ENCODE measurements around the gene RNF151.
"Not testable (repeated sequence)": the region's sequence is repeated elsewhere in the genome, so short reads cannot be mapped to it uniquely, and the experiment has no call there.

RNF151 gene

DNA sequence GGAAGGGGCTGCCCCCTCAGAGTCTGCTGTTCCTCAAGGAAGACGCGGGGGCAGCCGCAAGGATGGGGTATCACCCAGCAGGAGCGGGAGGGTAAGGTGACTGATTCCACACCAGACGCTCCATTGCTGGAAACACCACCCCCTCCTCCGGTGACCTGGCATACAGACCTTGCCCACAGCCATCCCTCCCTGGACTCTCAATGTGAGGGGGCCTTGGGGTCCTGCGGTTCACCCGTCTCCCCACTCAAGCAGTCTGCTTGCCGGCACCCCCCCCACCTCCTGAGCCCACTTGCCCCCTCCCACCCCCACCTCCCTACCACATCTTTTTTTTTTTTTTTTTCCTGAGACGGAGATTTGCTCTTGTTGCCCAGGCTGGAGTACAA lies 36.3 kb upstream of the RNF151 start:
- H3K4me3 ChIP-seq (ENCODE audit: low read length), result no peak overlapping the region
- TF ChIP-seq, protein P1, sequence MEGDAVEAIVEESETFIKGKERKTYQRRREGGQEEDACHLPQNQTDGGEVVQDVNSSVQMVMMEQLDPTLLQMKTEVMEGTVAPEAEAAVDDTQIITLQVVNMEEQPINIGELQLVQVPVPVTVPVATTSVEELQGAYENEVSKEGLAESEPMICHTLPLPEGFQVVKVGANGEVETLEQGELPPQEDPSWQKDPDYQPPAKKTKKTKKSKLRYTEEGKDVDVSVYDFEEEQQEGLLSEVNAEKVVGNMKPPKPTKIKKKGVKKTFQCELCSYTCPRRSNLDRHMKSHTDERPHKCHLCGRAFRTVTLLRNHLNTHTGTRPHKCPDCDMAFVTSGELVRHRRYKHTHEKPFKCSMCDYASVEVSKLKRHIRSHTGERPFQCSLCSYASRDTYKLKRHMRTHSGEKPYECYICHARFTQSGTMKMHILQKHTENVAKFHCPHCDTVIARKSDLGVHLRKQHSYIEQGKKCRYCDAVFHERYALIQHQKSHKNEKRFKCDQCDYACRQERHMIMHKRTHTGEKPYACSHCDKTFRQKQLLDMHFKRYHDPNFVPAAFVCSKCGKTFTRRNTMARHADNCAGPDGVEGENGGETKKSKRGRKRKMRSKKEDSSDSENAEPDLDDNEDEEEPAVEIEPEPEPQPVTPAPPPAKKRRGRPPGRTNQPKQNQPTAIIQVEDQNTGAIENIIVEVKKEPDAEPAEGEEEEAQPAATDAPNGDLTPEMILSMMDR (conservative IDR thresholded peaks at IDR 0.05; ENCODE audit: low read length), result no peak
- DNase-seq (ENCODE audit: low read depth), result no peak

DNA sequence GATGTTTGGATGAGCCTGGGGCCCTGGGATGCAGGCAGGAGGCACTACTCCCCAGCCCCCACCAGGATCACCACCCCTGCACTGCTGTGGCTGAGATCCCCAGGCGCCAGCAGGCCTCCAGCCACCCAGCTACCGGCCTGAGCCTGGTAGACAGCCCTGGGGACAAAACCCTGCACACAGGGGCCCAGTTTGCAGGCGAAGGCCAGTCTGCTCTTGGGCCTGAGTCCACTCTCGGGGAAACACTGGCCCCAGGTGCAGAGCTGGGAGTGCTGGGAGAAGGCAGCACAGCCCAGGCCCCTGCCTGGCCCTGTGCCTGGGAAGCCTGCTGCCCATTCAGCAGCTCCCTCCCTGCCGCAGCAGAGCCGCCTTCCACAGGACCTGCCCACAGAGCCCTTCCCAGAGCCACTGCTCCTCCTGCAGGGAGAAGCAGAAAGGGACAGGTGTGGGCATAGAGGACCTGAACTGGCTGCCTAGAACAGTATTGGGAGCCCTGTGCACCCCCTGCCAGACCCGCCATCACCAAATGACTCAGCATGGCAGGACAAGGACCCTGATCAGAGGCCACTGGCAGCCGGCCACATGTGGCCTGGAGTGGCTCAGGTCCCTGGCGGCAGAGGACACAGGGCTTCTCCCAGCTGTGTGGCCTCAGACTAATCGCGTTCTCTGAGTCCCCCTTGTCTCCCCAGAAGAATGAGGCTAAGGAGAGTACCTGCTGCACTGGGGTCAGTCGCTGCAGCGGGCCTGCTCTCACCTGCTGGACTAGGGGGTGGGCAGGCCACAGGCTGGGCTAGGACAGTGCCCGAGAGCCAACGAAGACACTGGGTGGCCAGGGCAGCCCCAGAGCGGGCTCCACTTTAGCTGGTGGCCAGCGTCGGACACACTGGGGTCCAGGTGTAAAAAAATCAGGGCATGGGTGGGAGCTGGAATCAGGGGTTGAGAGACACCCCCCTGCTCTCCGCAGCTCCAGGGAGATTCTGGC lies 34.3 kb upstream of the RNF151 start:
- no peak for DNase-seq (ENCODE audit: low read depth)
- no peak overlapping the region for H3K4me3 ChIP-seq (ENCODE audit: low read length)
- TF ChIP-seq, protein P1 (conservative IDR thresholded peaks at IDR 0.05; ENCODE audit: low read length), result no peak

DNA sequence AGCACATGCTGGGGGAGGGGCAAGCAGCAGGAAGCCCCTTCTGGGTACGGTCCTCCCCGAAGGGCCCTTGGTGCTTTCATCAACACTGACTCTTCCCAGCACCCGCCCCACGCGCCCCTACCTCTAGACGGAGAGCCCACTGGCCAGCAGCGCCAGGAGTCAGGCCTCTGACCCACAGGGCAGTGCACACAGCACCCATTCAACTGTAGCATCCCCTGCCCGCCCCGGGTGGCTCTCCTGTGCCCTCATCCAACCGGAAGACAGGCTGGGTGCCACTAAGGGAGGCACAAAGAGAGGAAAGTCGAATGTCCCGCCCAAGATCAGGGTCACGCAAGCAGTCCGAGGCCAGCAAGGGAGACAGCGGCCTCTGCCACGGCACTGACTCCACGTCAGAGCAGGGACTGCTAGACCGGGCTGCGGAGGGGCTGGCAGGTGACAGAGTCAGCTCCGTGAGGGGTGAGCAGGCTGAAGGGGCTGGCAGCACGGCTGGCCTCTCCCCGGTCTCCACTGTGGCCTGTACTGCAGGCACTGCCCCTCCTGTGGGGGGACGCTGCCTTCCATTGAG lies 33.5 kb upstream of the RNF151 start:
- DNase-seq (ENCODE audit: low read depth), result no peak
- TF ChIP-seq, protein P1 (conservative IDR thresholded peaks at IDR 0.05; ENCODE audit: low read length), result no peak
- H3K4me3 ChIP-seq (ENCODE audit: low read length), result no peak overlapping the region

DNA sequence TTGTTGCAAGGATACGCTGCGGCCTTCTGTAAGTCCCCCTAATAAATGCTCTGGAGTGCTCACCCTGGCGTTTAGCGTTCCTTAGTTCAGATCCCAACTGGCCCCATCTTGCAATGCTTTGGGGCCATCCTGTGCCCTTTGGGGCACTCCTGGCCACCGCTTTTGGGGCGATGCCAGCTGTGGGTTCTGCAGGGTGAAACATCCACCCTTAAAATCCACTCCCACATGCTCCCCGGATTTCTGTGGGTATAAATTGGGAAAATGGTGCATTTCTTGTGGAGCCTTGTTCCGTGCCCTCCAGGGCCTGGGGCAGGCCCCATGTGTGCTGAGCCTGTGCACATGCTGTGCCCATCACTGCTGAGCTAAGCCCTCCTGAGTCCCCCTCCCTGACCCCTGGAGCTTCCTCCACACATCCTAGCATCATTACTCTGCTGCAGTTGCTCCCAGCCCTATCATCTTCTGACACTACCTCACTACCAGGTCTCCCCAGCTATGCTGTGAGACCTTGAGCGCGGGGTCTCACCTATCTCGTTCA lies 29.6 kb upstream of the RNF151 start:
- H3K4me3 ChIP-seq (ENCODE audit: low read length), result no peak overlapping the region
- TF ChIP-seq, protein P1 (conservative IDR thresholded peaks at IDR 0.05; ENCODE audit: low read length), result no peak

DNA sequence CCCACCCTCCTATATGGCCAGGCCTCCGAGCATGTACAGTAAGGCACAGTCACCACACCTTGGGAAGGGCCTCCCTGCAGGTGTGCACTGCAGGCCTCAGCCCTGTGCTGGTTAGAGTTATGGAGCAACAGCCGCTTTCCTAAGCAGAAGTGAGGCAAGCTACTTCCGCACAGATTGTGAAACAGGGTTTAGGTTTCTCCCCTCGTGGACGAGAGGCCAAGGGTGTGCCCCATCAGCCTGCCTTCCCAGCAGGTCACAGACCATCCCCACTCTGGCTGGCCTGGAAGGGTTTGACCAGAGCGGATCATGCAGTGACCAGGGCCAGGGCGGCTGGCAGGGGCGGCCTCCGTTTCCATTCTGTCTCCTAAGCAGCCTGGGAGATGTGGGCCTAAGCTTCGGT lies 28.3 kb upstream of the RNF151 start:
- TF ChIP-seq, protein P1 (conservative IDR thresholded peaks at IDR 0.05; ENCODE audit: low read length), result no peak
- DNase-seq (ENCODE audit: low read depth), result no peak
- no peak overlapping the region for H3K4me3 ChIP-seq (ENCODE audit: low read length)

More for the DNA sequence above, 29.6 kb upstream of the RNF151 start:
- no peak for DNase-seq (ENCODE audit: low read depth)

DNA sequence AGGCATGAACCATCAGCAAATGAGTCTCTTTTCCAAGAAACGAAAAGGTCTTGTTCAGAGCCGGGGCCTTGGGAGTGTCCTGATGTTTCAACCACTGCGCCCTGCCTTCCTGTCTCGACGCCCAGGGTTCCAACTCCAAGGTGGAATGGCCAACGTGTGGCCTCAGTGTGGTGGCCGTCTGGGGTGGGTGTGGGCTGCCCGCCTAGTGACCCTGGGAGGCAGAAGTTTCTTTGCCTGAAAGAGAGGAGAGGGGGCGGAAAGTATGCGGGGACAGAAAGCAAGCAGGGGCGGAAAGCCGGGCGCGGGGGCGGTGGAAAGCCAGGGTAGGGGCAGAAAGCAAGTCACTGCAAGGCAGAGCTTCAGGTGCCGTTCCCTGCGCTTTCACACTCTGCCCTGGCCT lies 27.7 kb upstream of the RNF151 start:
- H3K4me3 ChIP-seq (ENCODE audit: low read length), result no peak overlapping the region
- DNase-seq (ENCODE audit: low read depth), result no peak
- TF ChIP-seq, protein P1 (conservative IDR thresholded peaks at IDR 0.05; ENCODE audit: low read length), result no peak

DNA sequence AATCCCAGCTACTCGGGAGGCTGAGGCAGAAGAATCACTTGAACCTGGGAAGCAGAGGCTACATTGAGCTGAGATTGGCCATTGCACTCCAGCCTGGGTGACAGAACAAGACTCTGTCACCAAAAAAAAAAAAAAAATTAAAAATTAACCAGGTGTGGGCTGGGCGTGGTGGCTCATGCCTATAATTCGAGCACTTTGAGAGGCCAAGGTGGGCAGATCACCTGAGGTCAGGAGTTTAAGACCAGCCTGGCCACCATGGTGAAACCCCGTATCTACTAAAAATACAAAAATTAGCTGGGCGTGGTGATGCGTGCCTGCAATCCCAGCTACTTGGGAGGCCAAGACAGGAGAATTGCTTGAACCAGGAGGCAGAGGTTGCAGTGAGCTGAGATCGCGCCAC lies 26.8 kb upstream of the RNF151 start:
- not testable (repeated sequence) for DNase-seq (ENCODE audit: low read depth)

More for the DNA sequence above, 26.8 kb upstream of the RNF151 start:
- not testable (repeated sequence) for H3K4me3 ChIP-seq (ENCODE audit: low read length)

Data from AG10803 (cell line).